Measurements from ENCODE around the gene METRN.
"Not testable (repeated sequence)": the region's sequence is repeated elsewhere in the genome, so short reads cannot be mapped to it uniquely, and the experiment has no call there.

DNA sequence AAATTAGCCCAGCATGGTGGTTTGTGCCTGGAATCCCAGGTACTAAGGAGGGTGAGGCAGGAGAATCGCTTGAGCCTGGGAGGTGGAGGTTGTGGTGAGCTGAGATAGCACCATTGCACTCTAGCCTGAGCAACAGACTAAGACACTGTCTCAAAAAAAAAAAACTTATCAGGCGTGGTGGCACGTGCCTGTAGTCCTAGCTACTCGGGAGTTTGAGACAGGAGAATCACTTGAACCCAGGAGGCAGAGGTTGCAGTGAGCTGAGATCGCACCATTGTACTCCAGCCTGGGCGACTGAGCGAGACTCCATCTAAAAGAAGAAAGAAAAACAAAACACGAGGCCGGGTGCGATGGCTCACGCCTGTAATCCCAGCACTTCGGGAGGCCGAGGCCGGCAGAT, 28.0 kb downstream of the METRN start:
- TF ChIP-seq, protein P1, sequence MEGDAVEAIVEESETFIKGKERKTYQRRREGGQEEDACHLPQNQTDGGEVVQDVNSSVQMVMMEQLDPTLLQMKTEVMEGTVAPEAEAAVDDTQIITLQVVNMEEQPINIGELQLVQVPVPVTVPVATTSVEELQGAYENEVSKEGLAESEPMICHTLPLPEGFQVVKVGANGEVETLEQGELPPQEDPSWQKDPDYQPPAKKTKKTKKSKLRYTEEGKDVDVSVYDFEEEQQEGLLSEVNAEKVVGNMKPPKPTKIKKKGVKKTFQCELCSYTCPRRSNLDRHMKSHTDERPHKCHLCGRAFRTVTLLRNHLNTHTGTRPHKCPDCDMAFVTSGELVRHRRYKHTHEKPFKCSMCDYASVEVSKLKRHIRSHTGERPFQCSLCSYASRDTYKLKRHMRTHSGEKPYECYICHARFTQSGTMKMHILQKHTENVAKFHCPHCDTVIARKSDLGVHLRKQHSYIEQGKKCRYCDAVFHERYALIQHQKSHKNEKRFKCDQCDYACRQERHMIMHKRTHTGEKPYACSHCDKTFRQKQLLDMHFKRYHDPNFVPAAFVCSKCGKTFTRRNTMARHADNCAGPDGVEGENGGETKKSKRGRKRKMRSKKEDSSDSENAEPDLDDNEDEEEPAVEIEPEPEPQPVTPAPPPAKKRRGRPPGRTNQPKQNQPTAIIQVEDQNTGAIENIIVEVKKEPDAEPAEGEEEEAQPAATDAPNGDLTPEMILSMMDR (optimal IDR thresholded peaks at IDR 0.05 in 1 of 3, IDR thresholded peaks at IDR 0.05 in 1 of 3, conservative IDR thresholded peaks at IDR 0.05 in 1 of 3; ENCODE audit: extremely low read depth in 1 of 3, insufficient read depth in 2 of 3, low read length in 3 of 3), result not testable (repeated sequence)
- not testable (repeated sequence) for TF ChIP-seq EZH2 (IDR thresholded peaks at IDR 0.05; ENCODE audit: low read length)
